GM23338 (cell line): ENCODE results near the gene ATP8A1.

ENCODE experiments used
- EZH2 ChIP-seq: fragments of 200-600 bp; sonication (generic); IDR thresholded peaks from one replicate; pipeline ENCODE4 v1.8.0; 2017; ENCODE audit warnings: antibody characterized with exemption, mild to moderate bottlenecking, low read depth; ENCODE audit not compliant: unreplicated experiment
- EZH2phosphoT487 ChIP-seq: fragments of 200-600 bp; sonication (generic); IDR thresholded peaks from one replicate; pipeline ENCODE4 v1.8.1; 2018; ENCODE audit warnings: antibody characterized with exemption; ENCODE audit not compliant: unreplicated experiment
- JUNB ChIP-seq: IDR thresholded peaks from one replicate; pipeline ENCODE4 v1.6.1; 2016; ENCODE audit warnings: antibody characterized with exemption; ENCODE audit not compliant: unreplicated experiment
- POLR2AphosphoS5 ChIP-seq: IDR thresholded peaks from 2 replicates; pipeline ENCODE4 v1.6.1; 2016; ENCODE audit warnings: antibody characterized with exemption, low read depth
- STAT1 ChIP-seq: IDR thresholded peaks from one replicate; pipeline ENCODE4 v1.6.1; 2016; ENCODE audit warnings: antibody characterized with exemption; ENCODE audit not compliant: unreplicated experiment
- ZNF114 ChIP-seq: fragments of 250-450 bp; sonication (Bioruptor Pico); IDR thresholded peaks from 2 replicates; pipeline ENCODE4 v1.5.0; 2020; ENCODE audit warnings: mild to moderate bottlenecking, moderate library complexity
- ZNF331 ChIP-seq: fragments of 250-450 bp; sonication (Bioruptor Pico); IDR thresholded peaks from 2 replicates; pipeline ENCODE4 v1.5.0; 2020; ENCODE audit warnings: low read depth, mild to moderate bottlenecking, moderate library complexity
- TF ChIP-seq, protein P1 (sequence below): fragments of 250-450 bp; sonication (Bioruptor Pico); IDR thresholded peaks from 2 replicates; pipeline ENCODE4 v1.5.0; 2020; ENCODE audit warnings: mild to moderate bottlenecking, moderate library complexity
- TF ChIP-seq, protein P2 (sequence below), 2 experiments: fragments of 200-600 bp in 1 of 2; sonication (generic) in 1 of 2; conservative IDR thresholded peaks; 2 replicates each; pipeline versions ENCODE4 v1.5.1 to v1.6.1; 2016 to 2017; ENCODE audit warnings: antibody characterized with exemption in 2 of 2, low read depth in 2 of 2, mild to moderate bottlenecking in 2 of 2, moderate library complexity in 1 of 2
- TF ChIP-seq, protein P3 (sequence below): IDR thresholded peaks from one replicate; pipeline ENCODE4 v1.6.1; 2018; ENCODE audit warnings: antibody characterized with exemption; ENCODE audit not compliant: unreplicated experiment
- TF ChIP-seq, protein P4 (sequence below): IDR thresholded peaks from 2 replicates; pipeline ENCODE4 v1.6.1; 2016; ENCODE audit warnings: antibody characterized with exemption

DNA sequence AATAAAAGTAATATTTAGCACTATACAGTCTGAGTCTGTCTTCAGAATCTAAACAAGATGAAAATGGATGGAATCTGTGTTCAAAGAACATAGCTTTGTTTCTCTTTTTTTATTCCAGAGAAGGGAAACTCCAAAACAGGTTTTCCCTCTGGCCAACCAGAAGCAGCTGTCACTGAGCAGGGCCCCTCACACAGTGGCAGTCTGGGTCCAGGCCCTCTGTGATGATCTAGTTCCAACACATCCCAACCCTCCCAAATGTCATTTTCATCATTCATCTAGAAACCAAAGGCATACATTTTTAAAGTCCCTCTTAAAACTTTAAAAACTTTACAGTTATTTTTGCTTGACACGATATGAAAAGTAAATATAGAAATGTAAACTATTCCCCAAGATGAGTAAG, 70.1 kb downstream of the ATP8A1 start:
- no peak for TF ChIP-seq EZH2
- TF ChIP-seq EZH2phosphoT487 = no peak
- TF ChIP-seq, protein P1, sequence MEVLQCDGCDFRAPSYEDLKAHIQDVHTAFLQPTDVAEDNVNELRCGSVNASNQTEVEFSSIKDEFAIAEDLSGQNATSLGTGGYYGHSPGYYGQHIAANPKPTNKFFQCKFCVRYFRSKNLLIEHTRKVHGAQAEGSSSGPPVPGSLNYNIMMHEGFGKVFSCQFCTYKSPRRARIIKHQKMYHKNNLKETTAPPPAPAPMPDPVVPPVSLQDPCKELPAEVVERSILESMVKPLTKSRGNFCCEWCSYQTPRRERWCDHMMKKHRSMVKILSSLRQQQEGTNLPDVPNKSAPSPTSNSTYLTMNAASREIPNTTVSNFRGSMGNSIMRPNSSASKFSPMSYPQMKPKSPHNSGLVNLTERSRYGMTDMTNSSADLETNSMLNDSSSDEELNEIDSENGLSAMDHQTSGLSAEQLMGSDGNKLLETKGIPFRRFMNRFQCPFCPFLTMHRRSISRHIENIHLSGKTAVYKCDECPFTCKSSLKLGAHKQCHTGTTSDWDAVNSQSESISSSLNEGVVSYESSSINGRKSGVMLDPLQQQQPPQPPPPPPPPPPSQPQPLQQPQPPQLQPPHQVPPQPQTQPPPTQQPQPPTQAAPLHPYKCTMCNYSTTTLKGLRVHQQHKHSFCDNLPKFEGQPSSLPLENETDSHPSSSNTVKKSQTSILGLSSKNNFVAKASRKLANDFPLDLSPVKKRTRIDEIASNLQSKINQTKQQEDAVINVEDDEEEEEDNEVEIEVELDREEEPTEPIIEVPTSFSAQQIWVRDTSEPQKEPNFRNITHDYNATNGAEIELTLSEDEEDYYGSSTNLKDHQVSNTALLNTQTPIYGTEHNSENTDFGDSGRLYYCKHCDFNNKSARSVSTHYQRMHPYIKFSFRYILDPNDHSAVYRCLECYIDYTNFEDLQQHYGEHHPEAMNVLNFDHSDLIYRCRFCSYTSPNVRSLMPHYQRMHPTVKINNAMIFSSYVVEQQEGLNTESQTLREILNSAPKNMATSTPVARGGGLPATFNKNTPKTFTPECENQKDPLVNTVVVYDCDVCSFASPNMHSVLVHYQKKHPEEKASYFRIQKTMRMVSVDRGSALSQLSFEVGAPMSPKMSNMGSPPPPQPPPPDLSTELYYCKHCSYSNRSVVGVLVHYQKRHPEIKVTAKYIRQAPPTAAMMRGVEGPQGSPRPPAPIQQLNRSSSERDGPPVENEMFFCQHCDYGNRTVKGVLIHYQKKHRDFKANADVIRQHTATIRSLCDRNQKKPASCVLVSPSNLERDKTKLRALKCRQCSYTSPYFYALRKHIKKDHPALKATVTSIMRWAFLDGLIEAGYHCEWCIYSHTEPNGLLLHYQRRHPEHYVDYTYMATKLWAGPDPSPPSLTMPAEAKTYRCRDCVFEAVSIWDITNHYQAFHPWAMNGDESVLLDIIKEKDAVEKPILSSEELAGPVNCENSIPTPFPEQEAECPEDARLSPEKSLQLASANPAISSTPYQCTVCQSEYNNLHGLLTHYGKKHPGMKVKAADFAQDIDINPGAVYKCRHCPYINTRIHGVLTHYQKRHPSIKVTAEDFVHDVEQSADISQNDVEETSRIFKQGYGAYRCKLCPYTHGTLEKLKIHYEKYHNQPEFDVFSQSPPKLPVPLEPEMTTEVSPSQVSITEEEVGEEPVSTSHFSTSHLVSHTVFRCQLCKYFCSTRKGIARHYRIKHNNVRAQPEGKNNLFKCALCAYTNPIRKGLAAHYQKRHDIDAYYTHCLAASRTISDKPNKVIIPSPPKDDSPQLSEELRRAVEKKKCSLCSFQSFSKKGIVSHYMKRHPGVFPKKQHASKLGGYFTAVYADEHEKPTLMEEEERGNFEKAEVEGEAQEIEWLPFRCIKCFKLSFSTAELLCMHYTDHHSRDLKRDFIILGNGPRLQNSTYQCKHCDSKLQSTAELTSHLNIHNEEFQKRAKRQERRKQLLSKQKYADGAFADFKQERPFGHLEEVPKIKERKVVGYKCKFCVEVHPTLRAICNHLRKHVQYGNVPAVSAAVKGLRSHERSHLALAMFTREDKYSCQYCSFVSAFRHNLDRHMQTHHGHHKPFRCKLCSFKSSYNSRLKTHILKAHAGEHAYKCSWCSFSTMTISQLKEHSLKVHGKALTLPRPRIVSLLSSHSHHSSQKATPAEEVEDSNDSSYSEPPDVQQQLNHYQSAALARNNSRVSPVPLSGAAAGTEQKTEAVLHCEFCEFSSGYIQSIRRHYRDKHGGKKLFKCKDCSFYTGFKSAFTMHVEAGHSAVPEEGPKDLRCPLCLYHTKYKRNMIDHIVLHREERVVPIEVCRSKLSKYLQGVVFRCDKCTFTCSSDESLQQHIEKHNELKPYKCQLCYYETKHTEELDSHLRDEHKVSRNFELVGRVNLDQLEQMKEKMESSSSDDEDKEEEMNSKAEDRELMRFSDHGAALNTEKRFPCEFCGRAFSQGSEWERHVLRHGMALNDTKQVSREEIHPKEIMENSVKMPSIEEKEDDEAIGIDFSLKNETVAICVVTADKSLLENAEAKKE = no peak
- TF ChIP-seq, protein P2, sequence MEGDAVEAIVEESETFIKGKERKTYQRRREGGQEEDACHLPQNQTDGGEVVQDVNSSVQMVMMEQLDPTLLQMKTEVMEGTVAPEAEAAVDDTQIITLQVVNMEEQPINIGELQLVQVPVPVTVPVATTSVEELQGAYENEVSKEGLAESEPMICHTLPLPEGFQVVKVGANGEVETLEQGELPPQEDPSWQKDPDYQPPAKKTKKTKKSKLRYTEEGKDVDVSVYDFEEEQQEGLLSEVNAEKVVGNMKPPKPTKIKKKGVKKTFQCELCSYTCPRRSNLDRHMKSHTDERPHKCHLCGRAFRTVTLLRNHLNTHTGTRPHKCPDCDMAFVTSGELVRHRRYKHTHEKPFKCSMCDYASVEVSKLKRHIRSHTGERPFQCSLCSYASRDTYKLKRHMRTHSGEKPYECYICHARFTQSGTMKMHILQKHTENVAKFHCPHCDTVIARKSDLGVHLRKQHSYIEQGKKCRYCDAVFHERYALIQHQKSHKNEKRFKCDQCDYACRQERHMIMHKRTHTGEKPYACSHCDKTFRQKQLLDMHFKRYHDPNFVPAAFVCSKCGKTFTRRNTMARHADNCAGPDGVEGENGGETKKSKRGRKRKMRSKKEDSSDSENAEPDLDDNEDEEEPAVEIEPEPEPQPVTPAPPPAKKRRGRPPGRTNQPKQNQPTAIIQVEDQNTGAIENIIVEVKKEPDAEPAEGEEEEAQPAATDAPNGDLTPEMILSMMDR (conservative IDR thresholded peaks at IDR 0.05; ENCODE audit: low read depth in 2 of 2) = no peak
- TF ChIP-seq, protein P3, sequence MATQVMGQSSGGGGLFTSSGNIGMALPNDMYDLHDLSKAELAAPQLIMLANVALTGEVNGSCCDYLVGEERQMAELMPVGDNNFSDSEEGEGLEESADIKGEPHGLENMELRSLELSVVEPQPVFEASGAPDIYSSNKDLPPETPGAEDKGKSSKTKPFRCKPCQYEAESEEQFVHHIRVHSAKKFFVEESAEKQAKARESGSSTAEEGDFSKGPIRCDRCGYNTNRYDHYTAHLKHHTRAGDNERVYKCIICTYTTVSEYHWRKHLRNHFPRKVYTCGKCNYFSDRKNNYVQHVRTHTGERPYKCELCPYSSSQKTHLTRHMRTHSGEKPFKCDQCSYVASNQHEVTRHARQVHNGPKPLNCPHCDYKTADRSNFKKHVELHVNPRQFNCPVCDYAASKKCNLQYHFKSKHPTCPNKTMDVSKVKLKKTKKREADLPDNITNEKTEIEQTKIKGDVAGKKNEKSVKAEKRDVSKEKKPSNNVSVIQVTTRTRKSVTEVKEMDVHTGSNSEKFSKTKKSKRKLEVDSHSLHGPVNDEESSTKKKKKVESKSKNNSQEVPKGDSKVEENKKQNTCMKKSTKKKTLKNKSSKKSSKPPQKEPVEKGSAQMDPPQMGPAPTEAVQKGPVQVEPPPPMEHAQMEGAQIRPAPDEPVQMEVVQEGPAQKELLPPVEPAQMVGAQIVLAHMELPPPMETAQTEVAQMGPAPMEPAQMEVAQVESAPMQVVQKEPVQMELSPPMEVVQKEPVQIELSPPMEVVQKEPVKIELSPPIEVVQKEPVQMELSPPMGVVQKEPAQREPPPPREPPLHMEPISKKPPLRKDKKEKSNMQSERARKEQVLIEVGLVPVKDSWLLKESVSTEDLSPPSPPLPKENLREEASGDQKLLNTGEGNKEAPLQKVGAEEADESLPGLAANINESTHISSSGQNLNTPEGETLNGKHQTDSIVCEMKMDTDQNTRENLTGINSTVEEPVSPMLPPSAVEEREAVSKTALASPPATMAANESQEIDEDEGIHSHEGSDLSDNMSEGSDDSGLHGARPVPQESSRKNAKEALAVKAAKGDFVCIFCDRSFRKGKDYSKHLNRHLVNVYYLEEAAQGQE = no peak
- no peak for TF ChIP-seq POLR2AphosphoS5
- TF ChIP-seq ZNF114 = no peak
- no peak for TF ChIP-seq STAT1
- TF ChIP-seq JUNB = no peak
- TF ChIP-seq, protein P4, sequence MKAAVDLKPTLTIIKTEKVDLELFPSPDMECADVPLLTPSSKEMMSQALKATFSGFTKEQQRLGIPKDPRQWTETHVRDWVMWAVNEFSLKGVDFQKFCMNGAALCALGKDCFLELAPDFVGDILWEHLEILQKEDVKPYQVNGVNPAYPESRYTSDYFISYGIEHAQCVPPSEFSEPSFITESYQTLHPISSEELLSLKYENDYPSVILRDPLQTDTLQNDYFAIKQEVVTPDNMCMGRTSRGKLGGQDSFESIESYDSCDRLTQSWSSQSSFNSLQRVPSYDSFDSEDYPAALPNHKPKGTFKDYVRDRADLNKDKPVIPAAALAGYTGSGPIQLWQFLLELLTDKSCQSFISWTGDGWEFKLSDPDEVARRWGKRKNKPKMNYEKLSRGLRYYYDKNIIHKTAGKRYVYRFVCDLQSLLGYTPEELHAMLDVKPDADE = no peak
- no peak for TF ChIP-seq ZNF331 (CRISPR knock-in tag)
